Panc1 (cell line): ENCODE data around the gene CD2BP2. TPM values are rescaled to one million over a fixed set of nuclear protein-coding genes. Genes with fewer than 3 reads are reported as not detected.

ENCODE experiments used
- ATAC-seq: fragments of 200-7000 bp; cut with Tn5 transposase; 2 replicates; pipeline ENCODE4 v1.9.1; 2020; ENCODE audit warnings: mild to moderate bottlenecking, moderate library complexity
- BruUV-seq: library from RNA; stranded (reverse); fragments of 400-500 nt; replicated peaks from 2 replicates; lab custom pipeline; 2021; lab: Mats Ljungman, UMichigan
- CTCF ChIA-PET: fragments of 300-600 bp; sonication (Branson Sonifier 250); formaldehyde crosslinking; loops from one replicate; lab custom pipeline; 2022; ENCODE audit warnings: antibody characterized with exemption; lab: Charles Lee
- POLR2A ChIA-PET: fragments of 300-600 bp; sonication (Branson Sonifier 250); formaldehyde crosslinking; loops from one replicate; lab custom pipeline; 2022; ENCODE audit warnings: antibody characterized with exemption; lab: Charles Lee
- DNase-seq: peaks from one replicate; pipeline ENCODE4 v3.0.0-alpha.2; 2010; ENCODE audit warnings: low read depth, low spot score
- H3K27ac ChIP-seq: 2 replicates; pipeline ENCODE4 v1.5.1; 2011; ENCODE audit warnings: mild to moderate bottlenecking, low read length, inconsistent platforms
- H3K27me3 ChIP-seq: fragments of 200-500 bp; sonication (Bioruptor generic); 2 replicates; pipeline ENCODE4 v1.6.0; 2014; ENCODE audit warnings: low read length, inconsistent platforms; ENCODE audit not compliant: control insufficient read depth, insufficient read depth
- H3K36me3 ChIP-seq: fragments of 200-500 bp; sonication (Bioruptor generic); 2 replicates; pipeline ENCODE4 v1.5.1; 2014; ENCODE audit warnings: inconsistent platforms, mild to moderate bottlenecking, low read length, moderate library complexity; ENCODE audit not compliant: control insufficient read depth, insufficient read depth
- H3K4me1 ChIP-seq: 2 replicates; pipeline ENCODE4 v1.5.1; 2011; ENCODE audit warnings: inconsistent platforms, mild to moderate bottlenecking, low read length, moderate library complexity; ENCODE audit not compliant: control insufficient read depth, insufficient read depth
- H3K4me3 ChIP-seq, 2 experiments: 2 replicates each; pipeline ENCODE4 v1.5.1; 2011 to 2012; ENCODE audit warnings: low read depth in 2 of 2, low read length in 2 of 2, mild to moderate bottlenecking in 2 of 2, inconsistent platforms in 1 of 2, moderate library complexity in 1 of 2
- H3K9me3 ChIP-seq: fragments of 200-500 bp; sonication (Bioruptor generic); 2 replicates; pipeline ENCODE4 v1.5.1; 2014; ENCODE audit warnings: low read depth, mild to moderate bottlenecking, inconsistent platforms, low read length, moderate library complexity; ENCODE audit not compliant: control insufficient read depth, insufficient read depth
- CTCF ChIP-seq: fragments of 450-650 bp; IDR thresholded peaks from 2 replicates; pipeline ENCODE4 v1.5.1; 2017; ENCODE audit warnings: mild to moderate bottlenecking
- POLR2AphosphoS5 ChIP-seq: IDR thresholded peaks from 2 replicates; pipeline ENCODE4 v1.6.1; 2012; ENCODE audit warnings: mild to moderate bottlenecking, low read depth, low read length, moderate library complexity
- REST ChIP-seq, 2 experiments: IDR thresholded peaks; 2 replicates each; pipeline ENCODE4 v1.6.1; 2011 to 2012; ENCODE audit warnings: low read depth in 2 of 2, control low read depth in 1 of 2, low read length in 1 of 2, mild to moderate bottlenecking in 1 of 2, moderate library complexity in 1 of 2; ENCODE audit not compliant: insufficient read depth in 1 of 2
- SIN3A ChIP-seq: IDR thresholded peaks from 2 replicates; pipeline ENCODE4 v1.6.1; 2012; ENCODE audit warnings: low read depth, mild to moderate bottlenecking, low read length, moderate library complexity, borderline replicate concordance; ENCODE audit not compliant: insufficient read depth
- TCF7L2 ChIP-seq: IDR thresholded peaks from 2 replicates; pipeline ENCODE4 v1.6.1; 2011; ENCODE audit warnings: mild to moderate bottlenecking, low read depth, low read length, inconsistent platforms
- in situ Hi-C: cut with HindIII; loops from 2 replicates; pipeline ENCODE4 v1.10.0; 2016; ENCODE audit warnings: low sequenced_read_pairs, low pct_unique_long_range_greater_than_20kb
- intact Hi-C: fragments of 100-400 bp; cut with micrococcal nuclease; formaldehyde crosslinking; loops from one replicate; pipeline ENCODE4 v1.10.0; 2022; ENCODE audit not compliant: unreplicated experiment
- total RNA-seq: library from RNA; stranded (reverse); gene quantifications from one replicate; pipeline ENCODE4 v1.2.1, GENCODE V29; 2021; ENCODE audit not compliant: unreplicated experiment

The CD2BP2 gene
- total RNA-seq, 1 experiment from 2014 or later = 90.7 TPM

GRCh38 chr16:30351001-30351441 is 4.1 kb downstream of the CD2BP2 start:
- POLR2A ChIA-PET = no interaction called here
- intact Hi-C loops = no loop called here

GRCh38 chr16:30350134-30350871 is 4.8 kb downstream of the CD2BP2 start:
- DNase-seq (no peak), ATAC-seq (no peak)
- Histone ChIP-seq H3K27ac (no peak overlapping the region), H3K4me3 (no peak overlapping the region), H3K27me3 (no peaks in the 10 kb centered on the region), H3K9me3 (no peaks in the 10 kb centered on the region), H3K4me1 (peaks cover 28% of the 10 kb centered on the region), H3K36me3 (peaks cover 5% of the 10 kb centered on the region)
- BruUV-seq = no TSS peak
- CTCF ChIA-PET = no interaction called here
- no peak for TF ChIP-seq TCF7L2
- no peak for TF ChIP-seq REST (IDR thresholded peaks at IDR 0.05; ENCODE audit: insufficient read depth in 1 of 2, low read depth in 2 of 2, low read length in 1 of 2)
- peak; percentile 27; the same call in 1 of the 2 replicates for TF ChIP-seq POLR2AphosphoS5
- no peak for TF ChIP-seq SIN3A
- POLR2A ChIA-PET = interaction anchor here (0.5 to 0.6 kb wide), 2 partner anchors 15 kb away, joined by 3 to 9 read pairs; no protein-coding TSS in a partner anchor
- in situ Hi-C loops (no loop called here), intact Hi-C loops (no loop called here)

More at GRCh38 chr16:30351001-30351441, 4.1 kb downstream of the CD2BP2 start:
- Histone ChIP-seq H3K27me3 (no peaks in the 10 kb centered on the region), H3K27ac (no peak overlapping the region), H3K9me3 (no peaks in the 10 kb centered on the region), H3K4me3 (no peak overlapping the region), H3K36me3 (peaks cover 5% of the 10 kb centered on the region), H3K4me1 (peaks cover 35% of the 10 kb centered on the region)
- TF ChIP-seq POLR2AphosphoS5 = no peak
- TF ChIP-seq CTCF = no peak
- TF ChIP-seq TCF7L2 = no peak
- TF ChIP-seq SIN3A = no peak
- no peak for TF ChIP-seq REST (IDR thresholded peaks at IDR 0.05; ENCODE audit: insufficient read depth in 1 of 2, low read depth in 2 of 2, low read length in 1 of 2)
- in situ Hi-C loops = no loop called here
- CTCF ChIA-PET = no interaction called here
- DNase-seq (no peak), ATAC-seq (no peak)
- BruUV-seq = no TSS peak
